GM10847 (cell line): ENCODE results near the gene SGCE.

Experiments used
- POLR2A ChIP-seq: IDR thresholded peaks from 2 replicates; pipeline ENCODE4 v1.6.1; 2011; ENCODE audit not compliant: insufficient read length; ENCODE audit errors: extremely low read depth

The SGCE gene, protein sequence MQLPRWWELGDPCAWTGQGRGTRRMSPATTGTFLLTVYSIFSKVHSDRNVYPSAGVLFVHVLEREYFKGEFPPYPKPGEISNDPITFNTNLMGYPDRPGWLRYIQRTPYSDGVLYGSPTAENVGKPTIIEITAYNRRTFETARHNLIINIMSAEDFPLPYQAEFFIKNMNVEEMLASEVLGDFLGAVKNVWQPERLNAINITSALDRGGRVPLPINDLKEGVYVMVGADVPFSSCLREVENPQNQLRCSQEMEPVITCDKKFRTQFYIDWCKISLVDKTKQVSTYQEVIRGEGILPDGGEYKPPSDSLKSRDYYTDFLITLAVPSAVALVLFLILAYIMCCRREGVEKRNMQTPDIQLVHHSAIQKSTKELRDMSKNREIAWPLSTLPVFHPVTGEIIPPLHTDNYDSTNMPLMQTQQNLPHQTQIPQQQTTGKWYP

DNA sequence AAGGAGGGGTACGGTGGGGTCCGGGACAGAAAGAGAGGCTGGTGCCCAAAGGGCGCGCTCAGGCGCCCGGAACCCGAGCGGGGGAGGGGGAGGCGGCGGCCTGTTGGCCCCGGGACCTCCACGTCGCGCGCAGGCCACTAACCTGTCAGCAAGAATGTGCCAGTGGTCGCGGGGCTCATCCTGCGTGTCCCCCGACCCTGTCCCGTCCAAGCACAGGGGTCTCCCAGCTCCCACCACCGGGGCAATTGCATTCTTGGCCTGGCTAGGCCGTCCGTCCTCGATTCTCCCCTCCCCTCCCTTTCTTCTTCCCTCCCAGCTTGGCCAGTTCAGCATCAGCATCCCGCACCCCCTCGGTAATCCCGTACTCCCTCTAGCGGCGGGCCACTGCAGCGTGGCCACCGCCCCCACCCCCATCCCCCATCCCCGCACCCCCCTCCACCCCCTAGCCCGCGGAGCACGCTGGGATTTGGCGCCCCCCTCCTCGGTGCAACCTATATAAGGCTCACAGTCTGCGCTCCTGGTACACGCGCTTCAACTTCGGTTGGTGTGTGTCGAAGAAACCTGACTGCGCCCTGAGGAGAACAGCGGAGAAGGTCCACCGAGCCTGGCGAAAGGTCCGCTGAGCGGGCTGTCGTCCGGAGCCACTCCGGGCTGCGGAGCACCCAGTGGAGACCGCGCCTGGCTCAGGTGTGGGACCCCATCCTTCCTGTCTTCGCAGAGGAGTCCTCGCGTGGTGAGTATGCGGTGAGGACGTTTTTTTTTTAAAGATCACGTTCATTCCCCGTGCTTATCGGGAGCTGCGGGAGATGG is at the start of gene SGCE:
SGCE (minus strand) TSS at position 286 of the 810 bp plus-strand sequence; CDS start at position 251, 35 bp downstream.
- TF ChIP-seq POLR2A = peak; percentile 85

DNA sequence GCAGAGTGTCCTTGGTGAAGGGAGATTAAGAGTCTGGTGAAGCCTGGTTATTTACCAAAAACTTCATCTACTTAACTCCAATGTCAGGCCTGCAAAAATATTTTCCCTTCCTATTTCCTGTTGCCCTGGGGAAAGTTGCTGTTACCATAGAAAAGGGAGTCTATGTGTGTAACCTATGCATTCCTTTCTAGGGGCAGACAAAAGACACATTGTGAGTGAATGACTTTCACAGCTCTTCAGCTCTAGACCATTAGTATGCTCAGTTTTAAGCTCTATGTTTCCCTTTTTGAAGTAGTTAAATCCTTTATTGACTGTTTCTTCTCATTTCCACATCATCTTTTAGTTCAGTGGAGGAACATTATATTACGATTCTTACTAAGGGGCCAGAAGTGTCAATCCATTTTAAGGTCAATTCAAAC is 45.6 kb upstream of the SGCE start:
- TF ChIP-seq POLR2A = no peak

DNA sequence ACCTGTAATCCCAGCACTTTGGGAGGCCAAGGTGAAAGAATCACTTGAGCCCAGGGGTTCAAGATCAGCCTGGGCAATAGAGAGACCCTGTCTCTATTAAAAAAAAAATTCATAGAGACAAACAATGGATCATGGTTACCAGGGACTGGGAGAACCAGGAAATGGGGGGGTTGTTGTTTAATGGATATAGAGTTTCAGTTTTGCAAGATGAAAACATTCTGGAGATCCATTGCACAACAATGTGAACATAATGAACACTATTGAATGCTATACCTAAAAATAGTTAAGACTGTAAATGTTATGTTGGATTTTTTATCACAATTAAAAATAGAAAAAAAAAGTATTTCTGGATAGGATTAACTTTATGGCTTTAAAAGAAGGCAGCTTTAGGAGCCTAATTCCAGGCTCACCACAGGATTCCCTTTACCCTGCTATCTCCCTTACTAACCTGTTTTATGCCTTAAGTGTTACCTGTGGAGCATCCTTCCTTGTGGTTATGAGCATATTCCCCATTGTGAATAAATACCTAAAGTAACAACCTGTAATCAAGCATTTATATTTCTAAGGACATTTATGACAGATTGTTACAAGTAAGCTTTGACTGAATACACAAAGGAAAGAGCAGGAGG is 45.1 kb upstream of the SGCE start:
- TF ChIP-seq POLR2A = no peak

DNA sequence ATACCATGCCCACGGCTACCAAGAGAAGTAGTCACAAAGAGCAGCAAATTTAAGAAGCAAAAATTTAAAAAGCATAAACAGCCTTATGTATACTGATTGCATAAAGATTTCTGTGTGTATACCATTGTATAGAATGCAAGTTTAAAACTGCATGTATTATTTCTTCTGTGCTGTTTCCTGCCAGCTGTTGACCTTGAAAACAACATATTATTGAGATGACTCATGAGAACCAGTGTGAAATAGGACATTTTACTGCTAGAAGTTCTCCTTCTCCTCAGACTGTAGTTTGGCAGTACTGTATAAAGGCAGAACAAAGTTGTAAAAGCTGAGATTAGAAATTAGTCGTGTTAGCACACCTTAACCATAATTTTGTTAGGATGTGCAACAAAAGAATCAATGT is 42.3 kb upstream of the SGCE start:
- TF ChIP-seq POLR2A = no peak

DNA sequence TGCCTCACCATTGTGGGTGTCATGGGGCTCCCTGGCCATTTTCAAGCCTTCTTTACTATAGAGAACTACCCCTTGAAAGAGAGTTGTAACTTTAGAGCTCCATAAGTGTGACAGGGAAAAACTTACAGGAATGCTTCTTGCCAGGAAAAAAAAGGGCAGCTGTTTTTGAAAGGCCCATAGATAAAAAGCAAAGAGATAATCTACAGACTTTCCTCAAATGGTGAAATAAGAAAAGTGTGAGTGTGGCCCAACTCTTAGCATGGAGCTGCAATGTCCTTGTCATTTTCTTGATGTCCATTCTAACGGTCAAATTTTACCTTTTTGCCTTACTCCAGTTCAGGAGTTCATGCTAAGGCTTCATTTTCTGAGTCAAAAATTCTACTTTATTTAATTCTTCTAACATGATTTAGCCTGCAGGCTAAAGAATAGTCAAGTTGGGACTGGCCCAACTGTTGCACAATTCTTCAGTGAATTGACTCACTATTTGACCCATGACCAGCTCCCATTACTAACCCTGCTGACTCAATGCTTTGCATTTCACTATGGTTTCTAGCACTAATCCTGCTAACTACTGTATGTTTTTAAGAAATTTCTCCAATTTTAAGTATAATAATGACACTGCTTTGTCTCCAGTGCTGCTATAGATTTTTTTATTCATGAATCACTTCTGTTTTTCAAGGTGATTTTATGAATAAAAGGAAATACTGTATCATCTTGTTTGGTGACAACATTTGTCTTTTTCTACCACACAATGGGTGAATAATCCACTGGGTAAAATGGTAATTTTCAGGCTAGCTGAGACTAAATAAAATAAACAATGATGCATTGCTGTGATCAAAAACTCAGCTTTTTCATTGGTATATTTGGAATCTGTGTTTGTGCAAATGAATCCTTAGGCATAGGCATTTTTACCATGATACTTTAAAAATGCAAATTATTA is 41.4 kb upstream of the SGCE start:
- no peak for TF ChIP-seq POLR2A

DNA sequence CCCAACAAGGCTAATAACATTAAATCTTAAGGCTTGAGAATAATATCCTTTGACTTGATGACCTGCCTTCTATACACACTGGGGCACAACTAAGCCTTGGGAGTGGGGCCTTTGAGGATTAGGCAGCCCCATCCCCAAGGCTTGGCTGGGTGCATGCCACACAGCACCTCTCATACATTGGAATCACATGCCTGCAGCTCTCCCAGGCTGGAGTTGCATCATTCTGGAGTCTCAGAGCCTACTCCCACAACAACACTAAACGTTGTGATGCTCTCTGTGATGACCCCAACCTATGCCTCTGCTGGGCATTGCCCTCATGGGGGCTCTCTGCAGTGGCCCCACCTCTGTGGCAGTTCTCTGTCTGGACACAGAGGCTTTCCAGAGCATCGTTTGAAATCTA is 31.9 kb upstream of the SGCE start:
- no peak for TF ChIP-seq POLR2A

DNA sequence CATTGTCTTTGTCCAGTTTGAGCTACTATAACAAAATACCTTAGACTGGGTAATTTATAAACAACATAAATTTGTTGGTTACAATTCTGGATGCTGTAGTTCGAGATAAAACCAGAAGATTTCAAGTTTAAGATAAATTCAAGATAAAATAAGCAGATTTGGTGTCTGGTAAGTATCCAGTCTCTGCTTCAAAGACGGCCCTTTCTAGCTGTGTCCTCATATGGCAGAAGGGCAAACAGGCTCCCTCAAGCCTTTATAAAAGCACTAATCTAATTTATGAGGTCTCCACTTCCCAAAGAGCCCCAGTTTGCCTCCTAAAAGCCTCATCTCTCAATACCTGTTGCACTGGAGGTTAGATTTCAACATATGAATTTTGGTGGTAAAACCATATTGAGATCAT is 31.1 kb upstream of the SGCE start:
- no peak for TF ChIP-seq POLR2A

DNA sequence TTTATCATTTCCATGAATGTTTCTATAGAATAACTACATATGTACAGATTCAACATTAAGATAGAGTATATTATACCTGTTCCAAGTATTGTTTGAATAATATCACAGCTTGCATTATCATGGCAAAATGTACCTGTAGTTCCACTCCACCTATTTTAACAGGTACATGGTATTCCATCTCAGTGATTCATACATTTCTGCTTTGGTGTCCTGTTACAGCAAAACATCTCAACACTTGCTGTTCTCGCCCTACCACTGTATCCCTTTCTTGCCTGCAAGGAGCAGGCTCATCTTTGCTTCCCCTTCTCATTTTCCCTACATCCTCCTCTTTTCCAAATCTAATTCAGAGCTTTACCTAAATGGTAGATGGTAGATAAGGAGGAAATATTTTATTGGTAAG is 27.1 kb upstream of the SGCE start:
- no peak for TF ChIP-seq POLR2A

DNA sequence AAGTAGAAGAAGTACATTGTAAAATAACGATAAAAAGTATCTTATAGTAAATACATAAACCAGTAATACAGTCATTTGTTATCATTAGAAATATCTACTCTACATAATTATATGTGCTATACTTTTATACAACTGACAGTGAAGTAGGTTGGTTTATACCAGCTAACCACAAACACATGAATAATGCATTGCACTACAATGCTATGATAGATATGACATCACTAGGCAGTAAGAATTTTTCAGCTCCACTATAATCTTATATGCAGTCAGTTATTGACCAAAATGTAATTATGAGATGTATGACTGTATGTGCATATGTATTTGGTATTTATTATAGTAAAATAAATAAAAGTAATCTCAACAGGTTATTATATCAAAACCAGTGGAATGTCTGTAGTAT is 23.4 kb upstream of the SGCE start:
- TF ChIP-seq POLR2A = no peak

DNA sequence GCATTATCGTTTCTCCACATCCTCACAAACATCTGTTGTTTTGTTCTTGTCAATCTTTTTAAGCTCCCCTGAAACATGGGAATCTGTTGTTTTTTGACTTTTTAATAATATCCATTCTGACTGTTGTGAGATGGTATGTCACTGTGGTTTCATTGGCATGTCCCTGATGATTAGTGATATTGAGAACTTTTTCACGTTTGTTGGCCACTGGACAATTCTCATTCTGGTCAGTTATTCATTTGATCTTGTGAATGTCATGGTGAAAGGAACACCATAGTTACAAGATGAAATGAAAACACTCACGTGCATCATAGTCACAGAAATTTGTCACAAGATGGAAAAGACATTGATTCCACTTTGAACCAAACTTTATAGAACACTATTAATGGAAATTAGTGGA is 20.5 kb upstream of the SGCE start:
- no peak for TF ChIP-seq POLR2A

DNA sequence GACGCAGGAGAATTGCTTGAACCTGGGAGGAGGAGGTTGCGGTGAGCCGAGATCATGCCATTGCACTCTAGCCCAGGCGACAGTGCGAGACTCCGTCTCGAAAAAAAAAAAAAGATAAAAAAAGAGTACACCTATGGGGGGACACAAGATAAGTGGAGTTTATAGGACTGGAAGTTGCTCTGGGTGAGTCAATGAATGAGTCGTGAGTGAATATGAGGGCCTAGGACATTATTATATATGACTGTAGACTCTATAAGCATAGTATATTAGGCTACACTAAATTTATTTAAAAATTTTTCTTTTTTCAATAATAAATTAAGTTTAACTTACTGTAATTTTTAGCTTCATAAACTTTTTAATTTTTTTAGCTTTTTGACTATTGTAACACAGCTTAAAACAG is 19.4 kb upstream of the SGCE start:
- TF ChIP-seq POLR2A = no peak

DNA sequence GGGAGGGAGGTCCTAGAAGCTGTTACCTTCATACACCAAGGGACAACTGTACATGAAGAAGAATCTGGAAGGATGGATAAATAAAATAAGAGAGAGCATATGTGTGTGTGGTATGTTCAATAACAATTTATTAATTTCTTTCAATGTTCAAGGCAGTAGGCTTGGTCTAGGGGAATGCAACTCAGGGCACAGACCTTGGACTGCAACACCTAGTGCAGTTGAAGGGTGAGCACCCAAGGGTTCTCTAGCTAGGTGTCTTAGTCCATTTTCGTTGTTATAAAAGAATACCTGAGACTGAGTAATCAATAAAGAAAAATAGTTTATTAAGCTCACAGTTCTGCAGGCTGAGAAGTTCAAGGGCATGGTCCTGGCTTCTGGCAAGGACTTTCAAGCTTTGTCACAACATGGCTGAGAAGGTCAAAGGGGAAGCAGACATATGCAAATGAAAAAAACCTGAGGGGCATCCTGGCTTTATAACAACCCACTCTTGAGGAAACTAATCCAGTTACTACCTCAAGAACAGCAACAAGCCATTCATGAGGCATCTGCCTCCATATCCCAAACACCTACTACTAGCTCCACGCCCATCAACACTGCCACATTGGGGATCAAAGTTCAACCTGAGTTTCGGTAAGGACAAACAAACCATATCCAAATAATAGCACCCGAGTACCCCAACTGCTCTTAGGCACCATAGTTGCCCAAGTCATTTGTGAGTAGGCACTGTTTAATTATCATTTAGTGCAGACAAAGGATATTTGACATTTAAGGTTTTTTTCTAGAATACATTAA is 15.7 kb upstream of the SGCE start:
- TF ChIP-seq POLR2A = no peak

DNA sequence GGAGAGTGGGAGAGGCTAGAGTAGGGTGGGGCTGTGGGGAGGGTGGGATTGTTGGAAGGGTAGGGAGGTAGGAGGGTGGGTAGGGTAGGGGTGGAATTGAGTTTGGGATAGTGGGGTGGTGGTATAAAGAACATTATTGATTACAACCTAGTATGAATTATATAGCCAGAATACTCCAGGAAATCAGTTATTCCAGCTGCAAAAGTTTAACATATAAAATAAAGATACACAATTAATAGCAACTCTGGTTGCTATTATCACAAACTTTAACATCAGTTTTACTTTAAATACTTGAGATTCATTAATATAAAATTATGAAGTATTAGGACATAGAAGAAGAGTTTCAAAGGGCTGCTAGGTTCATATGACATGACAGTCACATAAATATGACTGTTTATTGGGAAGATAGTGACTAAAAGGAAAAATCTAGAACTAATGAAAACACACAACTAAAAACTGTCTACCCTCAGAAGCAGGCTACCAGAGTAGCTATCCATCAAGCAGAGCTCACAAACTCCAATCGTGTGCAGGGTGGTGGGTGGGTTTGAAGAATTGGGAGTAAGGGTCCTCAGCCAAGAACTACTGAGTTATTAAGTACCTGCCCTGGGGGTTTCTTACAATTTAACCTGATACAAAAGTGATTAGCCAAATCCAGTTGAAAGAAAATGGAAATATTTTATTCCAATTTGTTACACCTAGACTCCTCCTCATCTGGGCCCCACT is 14.0 kb upstream of the SGCE start:
- no peak for TF ChIP-seq POLR2A
